ENCODE measurements around the gene LRPPRC.
"Not testable (repeated sequence)": the region's sequence is repeated elsewhere in the genome, so short reads cannot be mapped to it uniquely, and the experiment has no call there.

LRPPRC gene

DNA sequence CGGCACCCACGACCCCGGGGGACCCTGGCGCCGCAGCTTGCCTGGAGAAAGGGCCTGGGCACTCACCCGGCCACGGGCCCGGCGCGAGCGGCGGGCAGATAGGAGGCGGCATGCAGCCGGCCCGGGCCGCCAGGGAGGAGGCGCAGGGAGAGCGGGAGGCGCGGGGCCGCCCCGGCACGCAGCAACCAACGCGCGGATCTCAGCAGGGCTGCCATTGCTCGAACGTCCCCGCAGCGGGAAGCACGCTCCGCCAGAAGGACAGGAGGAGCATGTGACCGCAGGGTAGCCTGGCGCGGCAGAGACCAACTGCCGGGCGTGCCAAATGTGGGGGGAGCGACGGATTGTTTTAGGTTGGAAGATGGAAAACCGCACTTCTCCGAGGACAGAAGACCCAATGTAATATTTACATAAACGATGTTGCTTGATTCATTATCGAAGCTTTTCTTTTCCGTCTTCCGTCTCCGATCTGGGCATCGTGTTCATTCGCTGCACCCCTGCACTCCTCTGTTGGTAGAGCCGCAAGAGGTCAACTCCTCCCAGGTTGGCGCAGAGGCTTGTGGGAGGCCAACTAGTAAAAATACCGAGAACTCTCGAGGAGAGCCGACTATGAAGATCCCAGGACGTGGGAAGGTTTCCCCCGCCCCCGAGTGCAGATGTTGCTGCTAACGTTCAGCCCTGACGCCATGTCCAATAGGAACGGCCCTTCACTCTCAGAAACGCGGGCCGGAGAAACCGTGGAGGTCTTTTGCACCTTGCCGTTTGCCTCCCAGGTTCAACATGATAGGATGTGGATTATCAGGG, at the start of gene LRPPRC:
Gene LRPPRC, minus strand, starts transcription at position 257 of the 801 bp plus-strand sequence. Its CDS starts 42 bp downstream, at position 215.
- peak; percentile 78 to 80 for DNase-seq (ENCODE audit: low read depth in 2 of 2)

DNA sequence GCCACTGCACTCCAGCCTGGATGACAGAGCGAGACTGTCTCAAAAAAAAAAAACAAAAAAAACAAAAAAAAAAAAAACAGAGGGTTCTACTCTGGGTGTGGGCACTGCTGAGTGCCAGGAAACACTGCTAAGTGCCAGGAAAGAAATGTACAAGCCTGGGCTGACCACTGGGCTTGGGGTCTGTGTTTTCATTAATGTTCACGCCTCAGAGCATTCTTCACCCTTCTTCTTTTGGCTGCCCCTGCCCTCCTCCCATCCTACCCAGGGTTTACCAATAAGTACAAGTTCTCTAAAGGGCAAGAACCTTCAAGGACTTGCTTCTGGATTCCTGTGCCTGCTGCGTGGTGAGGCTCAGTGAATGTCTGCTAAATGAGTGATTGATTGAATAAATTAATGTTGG, 49.3 kb upstream of the LRPPRC start:
- no peak for DNase-seq (ENCODE audit: low read depth in 2 of 2)

DNA sequence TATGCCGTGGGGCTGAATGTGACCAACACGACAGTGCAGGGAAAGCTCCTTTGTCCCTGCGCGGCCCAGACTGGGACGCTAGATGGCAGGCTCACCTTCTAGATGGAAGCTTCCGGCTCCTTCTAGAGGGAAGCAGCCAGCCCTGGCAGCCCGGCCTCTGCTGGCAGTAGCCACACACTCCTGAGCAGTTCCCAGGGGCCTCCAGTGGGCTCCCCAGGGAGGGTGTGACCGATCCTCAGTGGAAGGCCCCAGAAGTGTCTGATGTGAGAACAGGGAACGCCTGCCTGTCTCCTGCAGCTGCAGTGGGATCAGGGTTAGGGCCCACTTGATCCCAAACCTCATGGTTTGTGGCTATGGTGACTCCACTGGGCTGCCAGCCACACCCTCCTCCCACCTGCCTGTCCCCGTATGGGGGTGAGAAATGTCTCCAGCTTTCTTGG, 48.5 kb upstream of the LRPPRC start:
- peak; percentile 65 to 76 for DNase-seq (ENCODE audit: low read depth in 2 of 2)

DNA sequence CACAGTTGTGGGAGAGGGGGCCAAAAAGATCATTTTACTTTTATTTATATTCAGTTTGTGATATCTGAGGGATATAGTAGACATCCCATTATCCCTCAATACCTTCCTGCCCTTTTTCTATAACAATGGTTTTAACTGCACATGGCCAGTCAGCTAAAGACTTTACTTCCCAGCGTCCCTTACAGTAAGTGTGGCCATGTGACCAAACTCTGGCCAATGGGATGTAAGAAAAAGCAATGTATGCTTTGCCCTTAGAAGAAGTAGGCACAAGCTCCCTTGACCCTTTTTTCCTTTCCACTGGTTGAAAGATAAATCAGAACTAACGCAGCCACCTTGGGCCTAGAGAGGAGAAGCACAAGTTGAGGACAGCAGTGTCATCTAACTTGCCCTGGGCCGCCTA, 44.6 kb upstream of the LRPPRC start:
- DNase-seq (ENCODE audit: low read depth in 2 of 2) = no peak

DNA sequence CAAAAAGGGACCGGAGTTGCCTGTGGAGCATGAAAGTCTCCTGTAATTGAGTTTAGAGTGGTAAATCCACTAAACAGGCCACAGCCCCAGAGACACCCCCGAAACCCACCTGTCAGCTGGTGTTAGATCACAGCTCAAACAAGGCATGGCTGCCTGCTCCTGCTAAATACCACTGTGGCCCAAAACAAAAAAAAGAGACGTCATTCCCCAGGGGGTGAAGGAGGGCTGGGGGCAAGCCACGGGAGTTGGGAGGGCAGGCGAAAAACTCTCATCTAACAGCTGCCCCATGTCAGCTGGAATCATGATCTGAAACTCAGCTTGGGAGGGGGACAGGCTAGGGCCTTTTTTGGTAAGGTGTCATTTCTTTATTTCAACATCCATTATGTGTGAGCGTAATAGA, 42.5 kb upstream of the LRPPRC start:
- DNase-seq (ENCODE audit: low read depth in 2 of 2) = no peak

DNA sequence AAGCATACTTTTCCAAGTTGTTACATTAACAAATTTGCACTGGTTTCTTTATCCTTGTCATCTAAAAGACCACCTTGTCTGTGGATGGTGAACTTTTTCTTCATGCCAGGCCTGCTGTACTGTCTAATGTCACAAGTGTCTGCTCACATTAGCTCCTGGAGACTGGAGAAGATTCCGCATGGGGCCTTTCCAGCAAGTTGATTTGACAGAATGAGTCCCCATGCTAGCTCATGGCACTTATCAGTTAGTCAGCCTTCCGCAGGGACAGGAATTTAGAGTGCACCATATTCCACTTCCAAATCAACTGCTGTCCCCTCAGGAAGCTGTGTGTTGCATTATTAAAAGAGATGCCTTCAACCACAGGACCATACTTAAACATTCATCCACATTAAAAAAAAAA, 41.4 kb upstream of the LRPPRC start:
- no peak for DNase-seq (ENCODE audit: low read depth in 2 of 2)

DNA sequence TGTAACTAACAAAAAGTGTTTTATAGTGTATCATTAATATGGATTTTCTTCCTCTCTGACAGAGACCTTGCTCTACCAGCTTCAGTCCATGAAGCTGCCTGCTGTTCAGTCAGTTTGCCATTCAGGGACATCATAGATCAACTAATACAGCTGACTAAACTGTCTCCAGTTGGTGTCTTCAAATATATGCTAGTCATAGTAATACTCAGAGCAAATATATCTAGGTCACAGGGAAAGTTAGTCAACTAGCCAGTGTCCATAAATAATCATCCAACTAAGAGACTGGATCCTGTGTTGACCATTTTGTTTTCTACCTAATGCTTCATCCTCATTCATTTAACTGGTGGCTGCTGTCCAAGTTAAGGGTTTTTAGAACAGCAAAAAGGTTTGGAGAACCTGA, 38.2 kb upstream of the LRPPRC start:
- DNase-seq (ENCODE audit: low read depth in 2 of 2) = no peak

DNA sequence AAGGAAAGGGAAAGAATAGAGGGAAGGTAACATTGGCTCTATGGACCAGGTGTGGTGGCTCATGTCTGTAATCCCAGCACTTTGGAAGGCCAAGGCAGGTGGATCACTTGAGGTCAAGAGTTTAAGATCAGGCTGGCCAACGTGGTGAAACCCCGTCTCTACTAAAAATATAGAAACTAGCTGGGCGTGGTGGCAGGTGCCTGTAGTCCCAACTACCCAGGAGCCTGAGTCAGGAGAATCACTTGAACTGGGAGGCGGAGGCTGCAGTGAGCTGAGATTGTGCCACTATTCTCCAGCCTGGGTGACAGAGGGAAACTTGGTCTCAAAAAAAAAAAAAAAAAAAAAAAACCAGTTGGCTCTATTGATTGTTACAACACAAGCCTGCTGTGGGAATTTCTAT, 31.3 kb upstream of the LRPPRC start:
- DNase-seq (ENCODE audit: low read depth in 2 of 2) = not testable (repeated sequence)

DNA sequence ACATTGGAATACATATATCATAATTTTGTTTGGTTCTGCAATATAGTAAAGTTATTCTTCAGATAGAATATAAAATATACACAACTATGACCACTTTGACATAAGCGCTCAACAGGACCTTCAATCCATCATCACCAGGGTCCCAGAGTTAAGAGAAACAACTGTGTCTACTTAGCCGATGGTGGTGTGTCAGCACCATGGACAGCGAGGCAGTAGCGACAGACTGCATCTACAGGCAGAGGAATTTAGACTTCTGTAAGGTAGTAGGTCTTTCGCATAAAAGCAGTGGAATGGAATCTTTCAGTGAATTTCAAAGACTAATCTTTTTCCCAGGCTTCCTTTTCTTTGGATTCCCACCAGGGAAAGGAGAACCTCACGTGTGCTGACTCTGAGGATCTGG, 20.5 kb upstream of the LRPPRC start:
- DNase-seq (ENCODE audit: low read depth in 2 of 2) = peak in 1 of 2 donors; percentile 25

DNA sequence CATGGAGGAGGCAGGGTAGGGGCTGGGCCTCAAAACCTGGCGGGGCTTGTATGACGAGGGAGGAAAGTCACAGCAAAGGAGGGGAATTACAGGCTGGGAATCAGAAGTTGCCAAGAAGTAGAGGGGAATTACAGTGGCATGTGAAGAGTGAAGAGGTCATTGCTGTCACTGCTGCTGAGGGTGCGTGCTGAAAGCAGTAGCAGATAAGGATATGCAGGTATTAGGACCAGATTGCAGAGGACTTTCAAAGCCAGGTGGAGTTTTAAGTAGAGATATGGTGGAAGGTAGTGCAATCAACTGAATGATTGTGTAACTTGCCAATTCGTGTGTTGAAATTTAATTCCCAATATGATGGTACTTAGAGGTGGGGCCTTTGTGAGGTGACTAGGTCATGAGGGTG, 19.4 kb upstream of the LRPPRC start:
- no peak for DNase-seq (ENCODE audit: low read depth in 2 of 2)

DNA sequence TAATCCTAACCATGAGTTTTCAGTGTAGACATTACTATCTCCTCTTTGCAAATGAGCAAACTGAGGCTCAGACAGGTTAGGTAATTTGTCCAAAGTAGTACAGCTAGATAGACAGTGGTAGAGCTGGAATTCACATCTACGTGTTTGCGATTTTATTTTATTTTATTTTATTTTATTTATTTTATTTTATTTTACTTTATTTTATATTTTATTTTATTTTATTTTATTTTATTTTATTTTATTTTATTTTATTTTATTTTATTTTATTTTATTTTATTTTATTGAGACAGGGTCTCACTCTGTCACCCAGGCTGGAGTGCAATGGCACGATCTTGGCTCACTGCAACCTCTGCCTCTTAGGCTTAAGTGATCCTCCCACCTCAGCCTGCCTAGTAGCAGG, 17.4 kb upstream of the LRPPRC start:
- not testable (repeated sequence) for DNase-seq (ENCODE audit: low read depth in 2 of 2)

DNA sequence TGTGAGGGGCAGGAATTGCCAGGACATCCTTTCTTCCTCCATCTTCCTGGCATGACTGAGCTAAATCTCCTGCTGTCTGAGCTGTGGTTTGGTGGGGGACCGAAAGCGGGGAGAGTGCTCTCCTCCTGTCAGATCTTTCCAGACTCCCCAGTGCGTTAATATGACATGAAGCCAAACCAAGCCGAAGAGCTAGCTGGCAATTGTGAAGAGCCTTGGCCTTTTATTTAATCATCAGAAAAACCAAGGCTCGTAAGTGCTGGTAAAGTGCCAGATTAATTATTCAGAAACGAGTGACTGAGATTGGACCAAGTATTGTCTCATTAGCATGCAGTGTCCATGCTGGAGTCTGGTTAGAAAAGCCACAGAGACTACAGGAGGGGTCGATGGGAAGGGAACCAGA, 14.5 kb upstream of the LRPPRC start:
- DNase-seq (ENCODE audit: low read depth in 2 of 2) = no peak

DNA sequence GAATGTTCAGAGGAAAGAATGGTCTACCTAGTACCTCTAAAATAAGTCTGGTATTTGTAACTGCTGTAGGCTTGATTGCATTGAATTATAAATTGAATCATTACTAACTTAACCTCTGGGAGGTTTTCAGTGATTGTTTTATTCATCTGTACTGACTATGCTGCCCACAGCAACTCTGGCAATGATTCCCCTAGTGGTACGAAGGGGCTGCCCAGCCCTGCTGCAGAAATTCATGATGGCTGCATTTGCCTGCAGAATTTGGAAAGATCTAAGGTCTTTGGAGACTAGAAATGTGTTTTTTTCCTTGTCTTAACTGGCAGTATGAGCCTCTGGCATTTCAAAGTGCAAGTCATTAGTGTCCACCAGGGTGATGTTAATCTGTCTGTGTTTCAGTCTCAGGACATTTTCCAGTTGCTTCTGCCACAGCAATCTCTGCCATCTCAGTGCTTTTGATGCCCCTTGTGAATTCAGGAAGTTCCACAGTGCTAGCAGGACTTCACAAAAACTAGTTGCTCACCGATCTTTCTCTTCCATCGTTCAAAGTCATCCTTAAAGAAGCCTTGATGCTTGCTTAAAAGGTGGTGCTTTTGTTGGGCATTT, 13.4 kb upstream of the LRPPRC start:
- DNase-seq (ENCODE audit: low read depth in 2 of 2) = no peak

DNA sequence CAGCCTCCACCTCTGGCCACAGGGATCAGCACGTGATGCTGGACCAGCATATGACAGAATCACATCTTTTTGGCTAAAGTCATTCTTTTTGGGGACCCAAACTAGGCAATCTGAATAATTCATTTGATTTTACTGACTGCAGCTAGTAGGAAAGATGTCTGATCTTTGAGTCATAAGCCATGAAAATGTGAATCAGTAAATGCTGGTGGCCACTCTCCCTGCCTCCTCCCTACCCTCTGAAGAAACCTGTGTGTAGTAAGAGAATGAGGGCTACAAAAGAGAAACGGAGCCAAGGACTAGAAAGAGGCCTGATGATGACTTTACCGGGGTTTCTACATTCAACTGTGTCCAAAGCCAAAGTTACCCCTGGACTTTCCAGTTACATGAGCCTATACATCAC, 10.1 kb upstream of the LRPPRC start:
- DNase-seq (ENCODE audit: low read depth in 2 of 2) = no peak

DNA sequence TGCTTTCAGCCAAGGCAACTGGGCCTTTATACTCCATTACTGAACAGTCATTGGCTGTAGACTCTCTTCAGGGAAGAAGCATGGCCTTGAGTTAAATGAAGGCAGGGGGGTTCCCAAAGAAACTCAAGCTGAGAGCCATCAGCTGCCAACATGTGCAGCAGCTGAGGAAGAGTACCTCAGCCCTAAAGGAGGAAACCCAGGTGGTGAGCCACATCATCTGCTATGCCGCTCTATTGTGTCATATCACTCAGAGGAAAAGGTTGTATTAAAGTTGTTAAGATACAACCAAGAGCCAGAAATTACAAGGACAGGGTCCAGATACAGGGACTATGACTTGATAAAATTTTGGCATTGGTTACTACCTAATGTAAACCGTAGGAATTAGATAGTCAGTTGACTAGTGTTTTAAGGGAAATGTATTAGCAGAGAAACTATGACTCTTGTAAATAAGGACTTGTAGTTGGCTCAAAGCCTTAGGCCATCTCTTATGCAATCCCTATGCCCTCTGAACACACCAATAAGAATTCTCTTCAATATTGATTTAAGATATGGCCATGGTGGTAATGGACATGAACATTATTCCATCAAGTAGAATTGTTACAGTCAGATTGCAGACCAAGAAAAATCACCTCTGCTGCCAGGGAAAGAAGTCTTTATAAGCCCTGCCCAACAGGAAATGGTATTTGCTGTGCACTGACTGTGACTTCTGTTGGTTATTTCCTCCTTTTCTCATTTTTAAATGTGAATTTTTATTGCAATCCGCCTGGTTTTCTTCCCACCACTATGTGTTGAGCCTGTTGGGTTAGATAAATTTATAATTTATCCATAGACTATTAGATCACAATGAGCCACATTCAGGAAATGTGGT, 9.2 kb upstream of the LRPPRC start:
- DNase-seq (ENCODE audit: low read depth in 2 of 2) = no peak

DNA sequence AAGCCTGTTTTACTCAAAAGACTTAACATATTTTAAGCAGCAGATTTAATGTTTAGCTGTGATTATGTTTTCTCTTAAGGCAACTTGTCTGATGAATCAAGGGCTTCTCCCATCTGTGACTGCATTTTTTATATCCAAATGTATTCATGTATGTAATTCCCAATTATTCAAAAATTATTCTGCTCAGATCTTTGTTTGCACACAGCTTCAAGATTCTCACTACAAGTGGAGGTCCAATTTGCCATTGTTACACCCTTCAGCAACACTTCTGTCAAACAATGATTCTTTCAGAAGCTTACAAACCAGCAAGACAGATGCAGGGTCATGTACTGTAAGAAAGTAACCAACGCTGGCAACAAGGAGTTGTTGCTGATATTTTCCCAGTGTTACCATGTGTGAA, 5.9 kb upstream of the LRPPRC start:
- no peak for DNase-seq (ENCODE audit: low read depth in 2 of 2)

DNA sequence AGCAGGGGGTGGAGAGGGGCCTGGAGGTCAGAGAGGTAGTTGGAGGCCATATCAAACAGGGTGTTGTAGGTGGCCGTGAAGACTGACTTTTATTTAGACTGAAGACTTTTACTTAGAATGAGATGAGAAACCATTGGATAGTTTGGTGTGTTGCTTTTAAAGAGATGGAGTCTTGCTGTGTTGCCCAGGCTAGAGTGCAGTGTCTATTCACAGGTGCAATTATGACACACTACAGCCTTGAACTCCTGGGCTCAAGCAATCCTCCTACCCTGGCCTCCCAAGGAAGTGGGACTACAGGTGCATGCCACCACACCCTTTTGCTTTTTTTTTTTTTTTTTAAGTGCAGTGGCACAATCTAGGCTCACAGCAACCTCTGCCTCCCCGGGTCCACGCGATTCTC, 2.5 kb upstream of the LRPPRC start:
- DNase-seq (ENCODE audit: low read depth in 2 of 2) = no peak

DNA sequence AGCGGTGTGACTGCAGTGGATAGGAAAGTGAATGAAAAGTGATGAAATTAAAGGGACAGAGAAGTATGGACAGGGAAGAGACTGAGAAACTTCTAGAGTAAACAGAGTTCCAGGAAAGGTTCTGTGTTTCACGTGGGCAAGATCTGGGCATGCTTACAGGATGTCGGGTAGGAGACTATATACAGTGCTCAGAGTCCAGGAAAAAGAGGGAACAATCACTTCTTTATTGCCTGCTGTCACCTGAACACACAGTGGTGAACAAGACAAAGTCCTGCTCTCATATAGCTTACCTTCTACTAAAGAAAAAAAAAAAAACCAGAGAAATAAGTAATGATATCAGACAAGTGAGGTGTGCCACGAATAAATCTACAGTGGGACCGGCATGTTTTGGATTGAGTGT, 2.4 kb downstream of the LRPPRC start:
- no peak for DNase-seq (ENCODE audit: low read depth in 2 of 2)

DNA sequence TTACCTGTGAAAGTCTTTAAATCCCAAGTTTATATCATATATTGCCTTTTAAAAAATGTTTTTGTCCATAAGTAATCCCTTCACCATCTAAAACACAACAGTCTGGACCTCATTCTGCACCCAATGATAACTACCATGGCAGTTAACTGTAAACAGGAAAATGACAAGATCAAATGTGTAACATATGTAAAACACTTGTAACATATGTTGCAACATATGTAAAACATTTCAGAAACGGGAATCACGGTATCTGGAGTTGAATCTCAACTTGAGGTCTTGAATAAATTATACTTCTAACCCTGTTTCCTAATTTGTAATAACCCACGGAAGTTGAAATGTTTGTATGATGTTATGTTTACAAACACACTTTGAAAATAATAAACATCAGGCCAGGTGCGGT, 6.2 kb downstream of the LRPPRC start:
- DNase-seq (ENCODE audit: low read depth in 2 of 2) = no peak

DNA sequence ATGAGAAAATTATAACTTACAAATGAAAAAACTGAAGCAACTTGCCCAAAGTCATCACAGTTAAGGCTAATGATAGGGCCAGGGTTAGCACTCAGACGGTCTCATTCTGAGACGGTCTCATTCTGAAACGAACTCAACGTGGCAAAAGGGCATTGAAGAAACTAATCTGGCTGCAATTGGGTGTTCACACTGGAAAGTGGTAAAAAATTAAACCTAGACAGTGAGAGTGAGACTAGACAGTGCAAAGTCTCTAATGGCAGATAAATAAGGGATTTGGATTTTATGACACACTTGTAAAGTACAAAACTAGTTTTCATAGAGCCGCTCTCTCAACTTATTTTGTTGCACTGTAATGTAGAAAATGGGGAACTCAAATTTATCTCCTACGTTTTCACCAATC, 9.2 kb downstream of the LRPPRC start:
- no peak for DNase-seq (ENCODE audit: low read depth in 2 of 2)

DNA sequence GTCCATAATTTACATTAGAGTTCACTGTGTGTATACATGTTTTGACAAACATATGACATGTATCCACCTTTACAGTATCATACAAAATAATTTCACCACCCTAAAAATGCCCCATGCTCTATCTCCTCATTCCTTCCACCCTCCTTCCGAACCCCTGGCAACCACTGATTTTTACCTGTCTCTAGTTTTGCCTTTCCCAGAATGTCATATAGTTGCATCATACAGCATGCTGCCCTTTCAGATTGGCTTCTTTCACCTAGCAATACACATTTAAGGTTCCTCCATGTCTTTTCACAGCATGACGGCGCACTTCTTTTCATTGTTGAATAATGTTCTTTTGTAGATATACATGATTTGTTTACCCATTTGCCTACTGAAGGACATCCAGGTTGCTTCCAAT, 10.4 kb downstream of the LRPPRC start:
- DNase-seq (ENCODE audit: low read depth in 2 of 2) = no peak

DNA sequence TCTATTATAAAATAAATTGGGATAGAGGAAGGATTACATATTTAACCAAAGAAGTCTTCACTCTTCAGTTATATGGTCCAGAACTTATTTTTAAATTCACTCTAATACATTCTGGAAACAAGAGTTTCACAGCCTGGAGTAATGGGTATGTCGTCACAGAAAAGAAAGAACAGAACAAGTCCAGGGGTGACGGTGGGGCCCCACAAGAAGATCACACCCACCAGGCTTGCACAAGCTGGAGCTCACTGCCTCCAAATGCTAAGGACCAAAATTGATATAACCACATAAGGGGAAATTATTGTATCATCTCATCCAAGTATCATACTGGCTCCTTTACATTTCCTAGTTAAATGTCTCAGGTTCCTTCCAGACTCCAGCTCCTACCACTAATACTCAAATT, 11.3 kb downstream of the LRPPRC start:
- DNase-seq (ENCODE audit: low read depth in 2 of 2) = no peak

DNA sequence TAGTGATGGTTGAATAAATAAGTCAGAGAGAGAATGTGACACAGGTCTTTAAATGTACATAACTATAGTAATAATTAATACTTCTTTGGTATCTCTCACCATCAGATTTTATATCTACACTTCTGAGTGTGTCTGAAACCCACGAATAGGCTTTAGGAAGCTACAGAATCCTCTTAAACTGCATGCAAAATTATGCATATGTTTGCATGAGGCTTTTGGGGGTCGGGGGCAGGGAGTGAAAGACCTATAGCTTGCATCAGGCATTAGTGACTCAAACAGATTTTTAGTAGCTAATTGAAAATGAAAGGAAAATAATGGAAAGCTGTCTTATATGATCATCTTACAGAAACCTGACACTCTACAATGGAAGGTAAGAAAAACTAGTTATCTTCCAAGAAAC, 14.9 kb downstream of the LRPPRC start:
- no peak for DNase-seq (ENCODE audit: low read depth in 2 of 2)
